ENCODE measurements around the gene ARHGEF12. TPM values are rescaled to one million over a fixed set of nuclear protein-coding genes. Genes with fewer than 3 reads are reported as not detected.

Gene ARHGEF12
- total RNA-seq, 3 donors from 2014 or later, result 88.2 to 119 (median 114) TPM

DNA sequence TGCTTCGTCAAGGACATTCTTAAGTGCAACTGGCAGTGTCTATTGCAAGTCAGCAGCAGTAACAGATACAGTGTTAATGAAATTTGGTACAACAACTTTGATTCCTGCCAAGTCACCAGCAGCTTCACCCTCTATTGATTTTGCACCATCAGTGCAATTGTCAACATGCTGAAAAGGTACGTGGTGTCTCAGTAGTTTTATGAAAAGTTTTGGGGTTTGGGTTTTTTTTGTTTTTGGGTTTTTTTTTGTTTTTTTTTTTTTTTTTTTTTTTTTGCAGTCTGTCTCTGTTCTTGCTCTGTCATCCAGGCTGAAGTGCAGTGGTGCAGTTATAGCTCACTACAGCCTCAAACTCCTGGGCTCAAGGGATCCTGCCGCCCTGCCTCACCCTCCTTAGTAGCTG is 156.3 kb downstream of the ARHGEF12 start:
- no peak for TF ChIP-seq CTCF (IDR thresholded peaks at IDR 0.05)
- intact Hi-C loops (cut with DNase I, micrococcal nuclease), result no loop called here
- Histone ChIP-seq H3K4me3 (no peak overlapping the region), H3K4me1 (ENCODE audit: low read depth) (no peaks in the 10 kb centered on the region), H3K9me3 (no peaks in the 10 kb centered on the region), H3K36me3 (ENCODE audit: low read depth) (no peaks in the 10 kb centered on the region)
- ATAC-seq (no peak), DNase-seq (no peak)

- DNase-seq (no peak), ATAC-seq (no peak)
- Histone ChIP-seq H3K9me3 (no peaks in the 10 kb centered on the region), H3K36me3 (ENCODE audit: low read depth) (no peaks in the 10 kb centered on the region), H3K4me3 (no peak overlapping the region), H3K4me1 (ENCODE audit: low read depth) (no peaks in the 10 kb centered on the region)
- TF ChIP-seq CTCF (IDR thresholded peaks at IDR 0.05), result no peak
- intact Hi-C loops (cut with DNase I, micrococcal nuclease), result no loop called here
Observed at GRCh38 chr11:120494595-120494994, 158.4 kb downstream of the ARHGEF12 start.

DNA sequence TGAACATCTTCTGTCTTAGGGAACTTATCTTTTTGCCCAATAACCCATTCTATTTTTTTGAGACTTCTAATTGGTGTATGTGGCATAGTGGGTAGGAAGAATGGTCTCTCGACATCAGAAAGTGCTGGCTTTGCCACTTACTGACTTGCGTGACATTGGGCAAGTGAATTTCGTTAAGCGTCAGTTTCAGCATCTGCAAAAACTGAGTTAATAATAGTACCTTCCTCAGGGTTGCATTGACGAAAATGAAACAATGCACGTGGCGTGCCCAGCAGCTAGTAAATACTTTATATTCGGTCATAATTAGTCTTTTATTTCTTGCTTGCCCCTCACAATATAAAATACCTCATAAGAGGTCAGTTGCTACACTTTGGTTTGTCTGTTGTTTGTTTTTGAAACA is 162.9 kb downstream of the ARHGEF12 start:
- intact Hi-C loops (cut with DNase I, micrococcal nuclease), result no loop called here
- no peaks in the 10 kb centered on the region for H3K4me1 ChIP-seq (ENCODE audit: low read depth)
- no peak for DNase-seq
- no peak for TF ChIP-seq CTCF (IDR thresholded peaks at IDR 0.05)
- no peaks in the 10 kb centered on the region for H3K9me3 ChIP-seq
- ATAC-seq, result no peak
- H3K4me3 ChIP-seq, result no peak overlapping the region
- no peaks in the 10 kb centered on the region for H3K36me3 ChIP-seq (ENCODE audit: low read depth)

DNA sequence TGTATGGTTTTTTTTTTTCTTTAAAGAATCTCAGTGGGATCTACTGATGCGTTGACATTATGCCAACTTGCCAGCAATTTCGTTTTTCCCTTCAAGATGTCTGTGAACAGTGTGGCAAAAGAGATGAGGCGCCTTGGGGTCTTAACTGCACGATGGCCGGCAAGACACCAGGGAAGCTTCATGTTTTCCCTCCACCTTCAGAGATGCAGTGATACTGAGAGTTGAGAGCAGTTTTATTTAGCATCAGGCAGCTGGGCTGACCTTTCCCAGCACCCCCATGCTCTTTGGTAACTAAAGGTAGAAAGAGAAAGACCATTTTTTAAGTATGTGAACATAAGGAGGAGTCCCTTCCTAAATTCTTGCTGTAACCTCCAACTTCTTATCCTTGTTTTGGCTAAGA is 163.6 kb downstream of the ARHGEF12 start:
- no peaks in the 10 kb centered on the region for H3K36me3 ChIP-seq (ENCODE audit: low read depth)
- DNase-seq, result no peak
- H3K9me3 ChIP-seq, result no peaks in the 10 kb centered on the region
- H3K4me3 ChIP-seq, result no peak overlapping the region
- TF ChIP-seq CTCF (IDR thresholded peaks at IDR 0.05), result no peak
- no peaks in the 10 kb centered on the region for H3K4me1 ChIP-seq (ENCODE audit: low read depth)
- ATAC-seq, result no peak
- intact Hi-C loops (cut with DNase I, micrococcal nuclease), result no loop called here

DNA sequence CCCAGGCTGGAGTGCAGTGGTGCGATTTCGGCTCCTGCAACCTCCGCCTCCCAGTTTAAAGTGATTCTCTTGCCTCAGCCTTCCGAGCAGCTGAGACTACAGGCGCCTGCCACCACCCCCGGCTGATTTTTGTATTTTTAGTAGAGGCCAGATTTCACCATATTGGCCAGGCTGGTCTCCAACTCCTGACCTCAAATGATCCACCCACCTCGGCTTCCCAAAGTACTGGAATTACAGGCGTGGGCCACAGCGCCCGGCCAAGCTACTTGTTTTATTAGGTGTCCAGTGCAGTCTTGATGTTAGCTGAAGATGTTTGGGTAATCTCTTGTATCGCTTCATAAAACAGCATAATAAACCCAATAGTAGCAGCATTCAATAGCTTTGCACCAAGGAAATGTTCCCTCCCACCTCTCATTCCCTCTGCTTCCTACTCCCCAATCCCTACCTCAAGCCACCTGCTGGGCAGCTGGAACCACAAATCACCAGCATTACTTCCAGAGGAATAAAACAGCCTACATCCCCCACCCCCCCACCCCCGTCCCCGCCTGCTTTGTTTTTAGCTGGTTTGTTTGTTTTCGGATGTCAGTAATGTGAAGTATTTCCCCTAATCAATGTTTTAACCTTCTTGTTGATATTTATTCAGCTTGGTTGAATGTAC is 164.3 kb downstream of the ARHGEF12 start:
- intact Hi-C loops (cut with DNase I, micrococcal nuclease), result no loop called here
- DNase-seq (no peak), ATAC-seq (no peak)
- Histone ChIP-seq H3K4me1 (ENCODE audit: low read depth) (no peaks in the 10 kb centered on the region), H3K36me3 (ENCODE audit: low read depth) (no peaks in the 10 kb centered on the region), H3K4me3 (no peak overlapping the region), H3K9me3 (no peaks in the 10 kb centered on the region)
- TF ChIP-seq CTCF (IDR thresholded peaks at IDR 0.05), result no peak

- H3K4me3 ChIP-seq, result no peak overlapping the region
- no peak for DNase-seq
- intact Hi-C loops (cut with DNase I, micrococcal nuclease), result no loop called here
- H3K9me3 ChIP-seq, result no peaks in the 10 kb centered on the region
- no peak for ATAC-seq
- TF ChIP-seq CTCF (IDR thresholded peaks at IDR 0.05), result no peak
- H3K4me1 ChIP-seq (ENCODE audit: low read depth), result no peaks in the 10 kb centered on the region
- H3K36me3 ChIP-seq (ENCODE audit: low read depth), result no peaks in the 10 kb centered on the region
Observed at GRCh38 chr11:120501440-120501839, 165.2 kb downstream of the ARHGEF12 start.

All from mucosa of descending colon (tissue), 3 donors.